ENCODE measurements around the gene BTBD10. TPM values are rescaled to one million over a fixed set of nuclear protein-coding genes. Genes with fewer than 3 reads are reported as not detected.

BTBD10 gene
- total RNA-seq, 4 donors from 2014 or later: 26.9 to 36.6 (median 35.3) TPM

DNA sequence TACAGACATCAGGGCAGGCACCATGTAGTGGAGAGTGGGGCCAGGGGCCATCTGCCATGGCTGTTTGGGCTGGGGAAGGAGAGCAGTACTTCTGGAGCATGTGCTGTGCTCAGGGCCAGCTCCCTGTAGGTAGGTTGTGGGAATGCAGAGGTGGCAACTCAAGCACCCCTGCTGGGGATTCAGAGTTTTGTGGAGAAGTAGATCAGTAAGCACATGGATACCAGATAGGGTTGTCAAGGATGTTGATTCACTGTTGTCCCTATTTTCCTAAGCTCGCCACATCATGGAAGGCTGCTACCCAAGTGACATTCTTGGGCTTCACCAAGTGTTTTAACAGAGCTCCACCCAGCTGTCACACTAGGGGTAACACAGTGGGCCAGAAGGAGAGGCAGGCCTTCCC, 118.2 kb downstream of the BTBD10 start:
- 100% methylated on average over 1 of the region's 1 CpG; no CpG with 5 or more reads in 1 of the 2 donors for WGBS, 2 donors
- Histone ChIP-seq H3K36me3 (no peaks in the 10 kb centered on the region), H3K27me3 (no peaks in the 10 kb centered on the region), H3K27ac (no peak overlapping the region), H3K4me1 (peaks cover 21 to 38% of the 10 kb centered on the region in 2 donors), H3K4me3 (replicated peaks in 1 of 3) (no peak overlapping the region), H3K9me3 (no peaks in the 10 kb centered on the region)
- intact Hi-C loops (cut with DNase I): loop anchor here (5.0 kb wide), 2 partner anchors 133 to 378 kb away; no protein-coding TSS in a partner anchor
- TF ChIP-seq, protein P1, sequence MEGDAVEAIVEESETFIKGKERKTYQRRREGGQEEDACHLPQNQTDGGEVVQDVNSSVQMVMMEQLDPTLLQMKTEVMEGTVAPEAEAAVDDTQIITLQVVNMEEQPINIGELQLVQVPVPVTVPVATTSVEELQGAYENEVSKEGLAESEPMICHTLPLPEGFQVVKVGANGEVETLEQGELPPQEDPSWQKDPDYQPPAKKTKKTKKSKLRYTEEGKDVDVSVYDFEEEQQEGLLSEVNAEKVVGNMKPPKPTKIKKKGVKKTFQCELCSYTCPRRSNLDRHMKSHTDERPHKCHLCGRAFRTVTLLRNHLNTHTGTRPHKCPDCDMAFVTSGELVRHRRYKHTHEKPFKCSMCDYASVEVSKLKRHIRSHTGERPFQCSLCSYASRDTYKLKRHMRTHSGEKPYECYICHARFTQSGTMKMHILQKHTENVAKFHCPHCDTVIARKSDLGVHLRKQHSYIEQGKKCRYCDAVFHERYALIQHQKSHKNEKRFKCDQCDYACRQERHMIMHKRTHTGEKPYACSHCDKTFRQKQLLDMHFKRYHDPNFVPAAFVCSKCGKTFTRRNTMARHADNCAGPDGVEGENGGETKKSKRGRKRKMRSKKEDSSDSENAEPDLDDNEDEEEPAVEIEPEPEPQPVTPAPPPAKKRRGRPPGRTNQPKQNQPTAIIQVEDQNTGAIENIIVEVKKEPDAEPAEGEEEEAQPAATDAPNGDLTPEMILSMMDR (IDR thresholded peaks at IDR 0.05): no peak
- no peak for TF ChIP-seq POLR2A (IDR thresholded peaks at IDR 0.05)
- DNase-seq: no peak

- whole genome bisulfite sequencing, 2 donors: 64 to 72% methylated on average over 10 of the region's 10 CpGs
- DNase-seq: peak; percentile 79 to 85
- no peaks in the 10 kb centered on the region for H3K27me3 ChIP-seq
- intact Hi-C loops (cut with DNase I): loop anchor here (5.0 kb wide), 1 partner anchor 132 kb away; no protein-coding TSS in a partner anchor
- TF ChIP-seq POLR2A (IDR thresholded peaks at IDR 0.05): no peak
- TF ChIP-seq, protein P1 (IDR thresholded peaks at IDR 0.05): peak; percentile 27 to 89 (median 78)
- H3K4me1 ChIP-seq: peaks cover 21 to 40% of the 10 kb centered on the region in 2 donors
- H3K9me3 ChIP-seq: no peaks in the 10 kb centered on the region
- no peaks in the 10 kb centered on the region for H3K36me3 ChIP-seq
- H3K27ac ChIP-seq: no peak overlapping the region
- H3K4me3 ChIP-seq (replicated peaks in 1 of 3): no peak overlapping the region
These were observed 118.9 kb downstream of the BTBD10 start for GRCh38 chr11:13343931-13344717.

GRCh38 chr11:13343067-13343466, 120.0 kb downstream of the BTBD10 start:
- intact Hi-C loops (cut with DNase I): loop anchor here (5.0 kb wide), 1 partner anchor 131 kb away; no protein-coding TSS in a partner anchor
- peaks cover 21 to 39% of the 10 kb centered on the region in 2 donors for H3K4me1 ChIP-seq

DNA sequence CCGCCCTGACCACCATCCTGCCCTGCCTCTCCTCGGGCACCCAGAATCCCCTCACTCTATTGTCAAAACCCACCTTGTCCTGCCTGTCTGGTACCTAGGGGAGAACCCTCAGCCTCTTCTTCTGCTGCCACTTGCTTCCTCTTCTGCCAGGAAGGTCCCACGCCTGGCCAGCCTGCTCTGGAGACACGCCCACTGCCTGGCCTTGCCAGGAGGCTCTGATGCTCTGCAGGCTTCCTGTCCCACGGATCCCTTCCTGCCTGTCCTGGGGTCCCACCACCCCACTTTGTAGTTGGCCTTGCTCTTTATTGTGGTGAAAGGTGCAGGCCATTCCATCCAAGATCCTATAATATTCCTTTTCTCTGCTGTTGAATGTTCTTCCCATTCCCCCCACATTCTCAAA, 122.0 kb downstream of the BTBD10 start:
- no peak for DNase-seq
- Histone ChIP-seq H3K27ac (no peak overlapping the region), H3K4me1 (peaks cover 30 to 43% of the 10 kb centered on the region in 2 donors), H3K4me3 (replicated peaks in 1 of 3) (no peak overlapping the region), H3K27me3 (no peaks in the 10 kb centered on the region), H3K36me3 (no peaks in the 10 kb centered on the region), H3K9me3 (no peaks in the 10 kb centered on the region)
- TF ChIP-seq, protein P1 (IDR thresholded peaks at IDR 0.05): no peak
- TF ChIP-seq POLR2A (IDR thresholded peaks at IDR 0.05): no peak
- 80 to 88% methylated on average over 5 of the region's 5 CpGs for WGBS, 2 donors
- intact Hi-C loops (cut with DNase I): loop anchor here (5.0 kb wide), 1 partner anchor 129 kb away; no protein-coding TSS in a partner anchor

More at GRCh38 chr11:13343067-13343466, 120.0 kb downstream of the BTBD10 start:
- Histone ChIP-seq H3K4me3 (replicated peaks in 1 of 3) (no peak overlapping the region), H3K36me3 (no peaks in the 10 kb centered on the region), H3K27me3 (no peaks in the 10 kb centered on the region), H3K9me3 (no peaks in the 10 kb centered on the region), H3K27ac (no peak overlapping the region)
- 82 to 85% methylated on average over 4 of the region's 4 CpGs for WGBS, 2 donors
- TF ChIP-seq POLR2A (IDR thresholded peaks at IDR 0.05): no peak
- TF ChIP-seq, protein P1 (IDR thresholded peaks at IDR 0.05): no peak
- DNase-seq: no peak
